Mesendoderm (in vitro differentiated cells): Measurements from ENCODE around the gene PI4KA.
A peak's percentile ranks its signal among the peaks of the same experiment; 100 is the strongest.

ENCODE experiments used
- DNase-seq: peaks from one replicate; pipeline ENCODE4 v3.0.0; 2013
- H2AK5ac ChIP-seq: 2 replicates; pipeline ENCODE4 v1.6.1; 2013; ENCODE audit warnings: low read length, inconsistent platforms
- H2BK120ac ChIP-seq: 2 replicates; pipeline ENCODE4 v1.6.1; 2013; ENCODE audit warnings: low read depth, mild to moderate bottlenecking, low read length, moderate library complexity, mixed read lengths
- H2BK15ac ChIP-seq: replicated peaks from 2 replicates; pipeline ENCODE4 v1.6.1; 2013; ENCODE audit warnings: low read depth, mild to moderate bottlenecking, moderate library complexity
- H2BK5ac ChIP-seq: 2 replicates; pipeline ENCODE4 v1.6.1; 2013; ENCODE audit warnings: low read length, inconsistent platforms
- H3K18ac ChIP-seq: 2 replicates; pipeline ENCODE4 v1.6.1; 2013; ENCODE audit warnings: mild to moderate bottlenecking, low read length, mixed read lengths
- H3K23ac ChIP-seq: one replicate; pipeline ENCODE4 v1.6.1; 2013; ENCODE audit warnings: low read length
- H3K27ac ChIP-seq: 2 replicates; pipeline ENCODE4 v1.5.1; 2013; ENCODE audit warnings: low read depth, mild to moderate bottlenecking, inconsistent platforms, low read length, moderate library complexity
- H3K27me3 ChIP-seq: 2 replicates; pipeline ENCODE4 v1.6.1; 2013; ENCODE audit warnings: low read length, control low read depth, mild to moderate bottlenecking, inconsistent platforms; ENCODE audit not compliant: insufficient read depth, poor library complexity
- H3K36me3 ChIP-seq: 2 replicates; pipeline ENCODE4 v1.6.1; 2013; ENCODE audit warnings: low read length, inconsistent platforms; ENCODE audit not compliant: control insufficient read depth, insufficient read depth
- H3K4ac ChIP-seq: one replicate; pipeline ENCODE4 v1.6.1; 2013; ENCODE audit warnings: low read depth, mild to moderate bottlenecking, low read length, moderate library complexity
- H3K4me1 ChIP-seq: 2 replicates; pipeline ENCODE4 v1.6.1; 2013; ENCODE audit warnings: low read depth, low read length, inconsistent platforms; ENCODE audit not compliant: control insufficient read depth
- H3K4me2 ChIP-seq: 2 replicates; pipeline ENCODE4 v1.6.1; 2013; ENCODE audit warnings: low read length
- H3K4me3 ChIP-seq: 2 replicates; pipeline ENCODE4 v1.5.1; 2013; ENCODE audit warnings: mild to moderate bottlenecking, low read length
- H3K56ac ChIP-seq: one replicate; pipeline ENCODE4 v1.6.1; 2013; ENCODE audit warnings: low read length
- H3K79me1 ChIP-seq: 2 replicates; pipeline ENCODE4 v1.6.1; 2013; ENCODE audit warnings: low read length, inconsistent platforms
- H3K79me2 ChIP-seq: 2 replicates; pipeline ENCODE4 v1.6.1; 2013; ENCODE audit warnings: mild to moderate bottlenecking, low read length; ENCODE audit not compliant: control insufficient read depth, insufficient read depth
- H3K9ac ChIP-seq: 2 replicates; pipeline ENCODE4 v1.6.1; 2013; ENCODE audit warnings: low read length, inconsistent platforms
- H4K5ac ChIP-seq: one replicate; pipeline ENCODE4 v1.6.1; 2013; ENCODE audit warnings: low read length
- H4K8ac ChIP-seq: one replicate; pipeline ENCODE4 v1.6.1; 2013; ENCODE audit warnings: low read depth, mild to moderate bottlenecking, control low read depth, low read length, moderate library complexity
- WGBS: extraction: QIAGEN DNeasy Blood & Tissue Kit; methylation state at CpG from one replicate; pipeline ENCODE4 v1.1.7; 2013; ENCODE audit warnings: low lambda C conversion rate, missing lambda C conversion rate; ENCODE audit not compliant: insufficient coverage; ENCODE audit errors: extremely low coverage; 5-methylcytosine and 5-hydroxymethylcytosine counted together

Gene PI4KA

GRCh38 chr22:20781272-20781990 lies 77.2 kb downstream of the PI4KA start:
- no peak overlapping the region for H2BK5ac ChIP-seq
- DNase-seq = no peak

DNA sequence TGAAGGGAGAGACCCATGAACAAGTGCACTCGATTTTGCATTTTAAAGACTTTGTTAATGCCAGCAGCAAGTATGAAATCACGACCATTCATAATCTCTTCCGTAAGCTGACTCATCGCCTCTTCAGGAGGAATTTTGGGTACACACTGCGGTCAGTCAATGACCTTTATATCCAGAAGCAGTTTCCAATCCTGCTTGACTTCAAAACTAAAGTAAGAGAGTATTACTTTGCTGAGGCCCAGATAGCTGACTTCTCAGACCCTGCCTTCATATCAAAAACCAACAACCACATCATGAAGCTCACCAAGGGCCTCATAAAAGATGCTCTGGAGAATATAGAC lies 78.8 kb downstream of the PI4KA start:
- Histone ChIP-seq H3K4me2 (no peak overlapping the region), H2BK120ac (no peak overlapping the region), H3K56ac (no peak overlapping the region), H2BK15ac (no peak overlapping the region), H4K8ac (no peak overlapping the region), H4K5ac (no peak overlapping the region), H3K27ac (no peak overlapping the region), H3K23ac (no peak overlapping the region), H3K4me1 (peaks cover 4% of the 10 kb centered on the region), H2AK5ac (no peak overlapping the region), H3K27me3 (no peaks in the 10 kb centered on the region), H3K4me3 (no peak overlapping the region), H3K4ac (no peak overlapping the region), H2BK5ac (no peak overlapping the region), H3K36me3 (no peaks in the 10 kb centered on the region), H3K79me2 (no peaks in the 10 kb centered on the region), H3K79me1 (no peaks in the 10 kb centered on the region), H3K9ac (no peak overlapping the region), H3K18ac (no peak overlapping the region)
- no CpG with 5 or more reads among the region's 5 CpGs for WGBS
- no peak for DNase-seq

More at GRCh38 chr22:20781272-20781990, 77.2 kb downstream of the PI4KA start:
- no CpG with 5 or more reads among the region's 11 CpGs for WGBS
- H2BK15ac ChIP-seq = no peak overlapping the region
- no peak overlapping the region for H3K18ac ChIP-seq
- peaks cover 4% of the 10 kb centered on the region for H3K4me1 ChIP-seq
- H2AK5ac ChIP-seq = no peak overlapping the region
- no peak overlapping the region for H3K56ac ChIP-seq
- H3K27me3 ChIP-seq = no peaks in the 10 kb centered on the region
- no peaks in the 10 kb centered on the region for H3K36me3 ChIP-seq
- no peak overlapping the region for H3K9ac ChIP-seq
- no peak overlapping the region for H3K27ac ChIP-seq
- no peaks in the 10 kb centered on the region for H3K79me1 ChIP-seq
- H3K79me2 ChIP-seq = no peaks in the 10 kb centered on the region
- H3K4ac ChIP-seq = no peak overlapping the region
- H3K23ac ChIP-seq = no peak overlapping the region
- no peak overlapping the region for H4K5ac ChIP-seq
- no peak overlapping the region for H3K4me2 ChIP-seq
- no peak overlapping the region for H4K8ac ChIP-seq
- no peak overlapping the region for H3K4me3 ChIP-seq
- no peak overlapping the region for H2BK120ac ChIP-seq

- Histone ChIP-seq H4K8ac (no peak overlapping the region), H3K56ac (no peak overlapping the region)
These were observed 79.4 kb downstream of the PI4KA start for GRCh38 chr22:20779014-20779817.

DNA sequence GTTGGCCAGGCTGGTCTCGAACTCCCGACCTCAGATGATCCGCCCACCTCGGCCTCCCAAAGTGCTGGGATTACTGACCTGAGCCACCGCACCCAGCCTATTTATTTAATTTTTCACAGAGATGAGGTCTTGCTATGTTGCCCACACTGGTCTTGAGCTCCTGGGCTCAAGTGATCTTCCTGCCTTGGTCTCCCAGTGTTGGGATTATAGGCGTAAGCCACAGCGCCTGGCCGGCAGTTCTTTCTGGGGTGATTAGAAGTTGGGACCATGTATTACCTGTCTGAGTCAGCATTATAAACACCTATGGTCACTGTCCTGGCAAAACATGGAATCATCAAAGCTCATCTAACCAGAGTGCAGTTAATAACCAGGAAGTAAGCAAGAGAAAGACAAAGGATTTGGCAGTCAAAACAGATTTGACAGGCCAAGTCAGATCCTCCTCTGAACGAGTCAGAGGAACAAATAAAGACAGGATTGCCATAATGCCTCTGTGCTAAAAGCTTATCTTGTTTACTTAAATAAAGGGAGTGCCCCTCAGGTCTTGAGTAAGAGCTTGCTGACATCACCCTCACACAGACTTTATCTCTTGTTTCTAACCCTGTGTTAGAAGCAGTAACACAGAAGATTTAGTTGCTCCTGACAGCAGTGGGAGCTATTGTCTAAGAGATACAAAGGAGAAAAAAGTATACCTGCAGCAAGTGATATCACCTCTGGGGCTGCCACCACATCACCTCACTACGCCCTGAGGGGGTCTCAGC lies 81.0 kb downstream of the PI4KA start:
- H2BK15ac ChIP-seq = no peak overlapping the region
- no peak overlapping the region for H3K9ac ChIP-seq
- H3K23ac ChIP-seq = no peak overlapping the region
- H3K4ac ChIP-seq = no peak overlapping the region
- H2BK5ac ChIP-seq = no peak overlapping the region
- H3K79me2 ChIP-seq = no peaks in the 10 kb centered on the region
- no peaks in the 10 kb centered on the region for H3K4me1 ChIP-seq
- peak; percentile 83 for DNase-seq
- no peak overlapping the region for H3K56ac ChIP-seq
- no peak overlapping the region for H2AK5ac ChIP-seq
- WGBS = no CpG with 5 or more reads among the region's 10 CpGs
- H3K27ac ChIP-seq = no peak overlapping the region
- no peaks in the 10 kb centered on the region for H3K36me3 ChIP-seq
- H2BK120ac ChIP-seq = no peak overlapping the region
- H3K79me1 ChIP-seq = no peaks in the 10 kb centered on the region
- no peak overlapping the region for H4K5ac ChIP-seq
- no peak overlapping the region for H3K4me3 ChIP-seq
- H3K18ac ChIP-seq = no peak overlapping the region
- H3K4me2 ChIP-seq = no peak overlapping the region
- H4K8ac ChIP-seq = no peak overlapping the region
- no peaks in the 10 kb centered on the region for H3K27me3 ChIP-seq

More at GRCh38 chr22:20779014-20779817, 79.4 kb downstream of the PI4KA start:
- Histone ChIP-seq H3K27ac (no peak overlapping the region), H2AK5ac (no peak overlapping the region), H3K36me3 (no peaks in the 10 kb centered on the region), H2BK5ac (no peak overlapping the region), H3K4me3 (no peak overlapping the region), H3K4me2 (no peak overlapping the region), H3K4ac (no peak overlapping the region), H3K79me1 (no peaks in the 10 kb centered on the region), H3K9ac (no peak overlapping the region), H2BK120ac (no peak overlapping the region), H4K5ac (no peak overlapping the region), H3K4me1 (peaks cover 4% of the 10 kb centered on the region), H3K79me2 (no peaks in the 10 kb centered on the region), H3K27me3 (no peaks in the 10 kb centered on the region), H3K18ac (no peak overlapping the region), H2BK15ac (no peak overlapping the region), H3K23ac (peak overlapping the region; percentile 57)
- DNase-seq = no peak
- WGBS = no CpG with 5 or more reads among the region's 25 CpGs

DNA sequence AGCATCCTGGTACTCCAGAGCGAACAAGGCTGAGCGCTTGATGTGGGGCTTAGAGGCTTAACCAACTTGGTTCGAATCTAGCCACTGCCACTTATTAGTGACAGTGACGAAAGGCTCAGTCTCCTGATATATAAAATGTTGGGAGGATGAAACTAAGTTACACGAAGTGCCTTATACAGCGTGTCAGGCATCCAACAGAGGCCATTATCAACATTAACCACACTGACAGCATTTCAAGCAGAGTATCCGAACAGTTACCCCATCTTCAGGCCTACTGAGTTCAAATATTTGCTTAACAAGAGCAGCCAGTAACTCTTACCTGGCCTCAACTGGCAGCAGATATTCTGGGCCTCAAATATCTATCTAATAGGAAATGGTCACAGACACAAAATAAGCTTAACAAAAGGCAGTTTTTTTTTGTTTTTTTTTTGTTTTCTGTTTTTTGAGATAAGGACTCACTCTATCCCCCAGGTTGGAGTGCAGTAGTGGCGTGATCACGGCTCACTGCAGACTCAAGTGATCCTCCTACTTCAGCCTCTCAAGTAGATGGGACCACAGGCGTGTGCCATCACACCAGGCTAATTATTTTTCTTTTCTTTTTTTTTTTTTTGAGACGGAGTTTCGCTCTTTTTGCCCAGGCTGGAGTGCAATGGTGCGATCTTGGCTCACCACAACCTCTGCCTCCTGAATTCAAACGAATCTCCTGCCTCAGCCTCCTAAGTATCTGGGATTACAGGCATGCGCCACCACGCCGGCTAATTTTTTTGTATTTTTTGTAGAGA lies 81.8 kb downstream of the PI4KA start:
- WGBS = no CpG with 5 or more reads among the region's 17 CpGs
- no peak overlapping the region for H2BK120ac ChIP-seq

More for the DNA sequence above, 81.8 kb downstream of the PI4KA start:
- Histone ChIP-seq H4K5ac (no peak overlapping the region), H3K27me3 (no peaks in the 10 kb centered on the region), H2BK5ac (no peak overlapping the region), H3K79me1 (no peaks in the 10 kb centered on the region), H3K18ac (no peak overlapping the region), H3K4ac (no peak overlapping the region), H4K8ac (no peak overlapping the region), H2BK15ac (no peak overlapping the region), H3K23ac (no peak overlapping the region), H3K4me1 (no peaks in the 10 kb centered on the region), H3K56ac (no peak overlapping the region), H3K79me2 (no peaks in the 10 kb centered on the region), H3K4me3 (no peak overlapping the region), H3K9ac (no peak overlapping the region), H3K36me3 (no peaks in the 10 kb centered on the region), H2AK5ac (no peak overlapping the region), H3K27ac (no peak overlapping the region), H3K4me2 (no peak overlapping the region)
- DNase-seq = no peak
